ENCODE data around the gene DGKB.

DGKB gene

DNA sequence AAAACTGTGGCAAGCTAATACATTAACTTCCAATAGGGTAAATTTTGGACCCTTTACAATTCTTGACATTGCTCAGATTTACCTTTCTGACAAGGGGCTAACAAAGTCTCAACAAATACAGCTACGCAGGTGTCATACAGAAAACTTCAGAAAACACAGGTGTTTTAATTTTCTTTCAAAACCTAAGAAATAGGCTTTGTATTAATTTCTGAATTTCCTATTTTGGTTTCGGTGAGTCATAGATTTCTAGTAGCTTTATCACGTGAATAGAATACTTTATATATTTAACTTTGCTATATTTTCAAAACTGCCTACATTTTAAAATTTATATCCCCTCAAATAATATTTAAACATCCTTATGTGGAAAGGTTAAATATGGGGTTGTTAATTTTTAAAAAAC lies 215.3 kb downstream of the DGKB start:
- no peak for DNase-seq (ENCODE audit: low spot score)

DNA sequence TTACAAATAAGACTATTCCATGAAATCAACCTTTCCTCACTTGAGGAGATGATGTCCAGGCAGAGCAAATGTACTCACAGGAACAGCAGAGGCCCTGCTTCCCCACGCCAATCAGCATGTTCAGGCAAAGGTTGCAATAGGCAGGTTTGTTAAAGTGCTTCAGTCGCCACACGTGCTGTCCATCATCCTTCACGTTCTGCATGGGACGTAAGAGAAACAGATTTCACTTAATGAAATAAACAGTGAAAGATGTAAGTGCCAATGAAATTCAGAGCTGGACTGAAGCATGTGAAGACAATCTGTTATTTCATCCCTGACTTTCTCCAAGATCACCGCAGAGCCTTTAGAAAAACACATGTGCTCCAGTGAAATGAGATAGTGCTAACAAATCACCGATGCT lies 217.4 kb downstream of the DGKB start:
- DNase-seq (ENCODE audit: low spot score): no peak

DNA sequence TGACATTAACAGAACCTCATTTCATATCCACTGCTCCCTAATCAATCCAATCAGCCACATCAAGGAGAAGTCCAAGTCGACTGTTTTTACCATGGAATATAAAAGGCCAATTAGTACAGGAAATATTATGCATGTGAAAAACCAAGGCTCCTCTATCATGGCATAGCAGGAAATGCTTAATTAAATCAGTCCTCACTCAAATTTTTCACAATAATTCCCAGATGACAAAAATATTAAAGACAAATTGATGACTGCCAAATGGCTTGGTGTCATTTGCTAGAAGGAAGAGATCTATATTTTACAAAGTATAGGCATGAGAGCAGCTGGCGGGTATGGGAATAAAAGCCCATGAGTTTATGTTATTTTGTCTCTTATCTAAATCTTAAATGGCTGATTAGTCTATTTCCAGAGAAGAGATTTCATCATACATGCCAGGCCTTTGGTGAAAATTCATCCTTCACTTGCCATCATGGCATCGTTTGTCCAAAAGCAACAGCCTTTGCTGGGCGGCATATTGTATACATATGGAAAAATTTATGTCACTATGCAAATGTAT lies 219.6 kb downstream of the DGKB start:
- DNase-seq (ENCODE audit: low spot score): no peak

DNA sequence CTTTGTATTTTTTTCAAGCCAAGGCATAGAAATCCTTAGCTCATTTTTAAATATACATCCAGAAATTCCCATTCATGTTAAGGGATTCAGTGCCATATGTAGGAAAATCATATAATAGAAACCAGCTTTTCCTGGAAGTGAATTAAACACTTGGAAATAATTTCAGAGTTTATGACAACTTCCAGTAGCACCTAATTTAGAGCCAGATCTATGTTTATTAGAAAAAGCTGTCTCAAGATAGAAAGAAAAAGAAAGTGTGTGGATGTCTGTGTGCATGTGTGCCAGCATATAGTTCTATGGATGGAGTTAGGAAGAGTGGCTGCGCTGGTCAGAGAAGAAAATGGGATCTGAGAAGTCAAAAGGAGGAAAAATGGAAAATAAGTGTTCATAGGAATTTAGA lies 225.7 kb downstream of the DGKB start:
- no peak for DNase-seq (ENCODE audit: low spot score)

DNA sequence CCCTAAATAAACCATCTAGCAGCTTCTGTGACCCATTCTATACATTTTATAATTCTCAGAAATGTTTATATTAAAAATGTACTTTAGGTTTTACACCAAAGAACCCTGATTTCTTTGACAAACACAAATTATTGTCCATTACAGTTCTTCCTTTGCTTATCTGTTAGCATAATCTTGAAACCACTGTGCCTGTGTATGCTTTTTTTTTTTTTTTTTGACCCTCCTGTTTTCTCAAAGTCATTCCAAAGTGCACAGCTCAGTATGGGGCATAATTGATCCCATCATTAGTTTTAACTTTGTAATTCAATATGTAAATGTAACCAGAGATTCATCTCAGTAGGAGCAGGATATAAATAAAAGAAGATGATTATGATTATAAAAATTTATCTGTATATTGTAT lies 229.3 kb downstream of the DGKB start:
- DNase-seq (ENCODE audit: low spot score): no peak

DNA sequence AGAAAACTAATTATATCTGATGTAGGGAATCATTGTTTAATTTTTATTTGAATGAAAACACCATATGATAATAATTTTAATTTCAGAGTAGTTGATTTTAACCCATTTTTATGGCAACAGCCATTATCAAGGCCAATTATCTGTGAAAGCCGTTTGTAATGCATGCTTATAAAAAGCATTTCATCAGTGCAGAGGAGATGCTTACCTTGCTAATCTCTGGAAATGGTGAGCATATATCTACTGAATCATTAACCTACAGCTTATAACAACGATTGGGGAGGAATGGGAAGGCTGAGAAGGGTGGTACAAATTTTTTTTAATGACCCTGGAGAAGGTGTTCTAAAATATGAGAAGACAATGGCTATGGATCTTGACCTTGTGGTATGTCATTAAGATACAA lies 235.6 kb downstream of the DGKB start:
- no peak for DNase-seq (ENCODE audit: low spot score)

DNA sequence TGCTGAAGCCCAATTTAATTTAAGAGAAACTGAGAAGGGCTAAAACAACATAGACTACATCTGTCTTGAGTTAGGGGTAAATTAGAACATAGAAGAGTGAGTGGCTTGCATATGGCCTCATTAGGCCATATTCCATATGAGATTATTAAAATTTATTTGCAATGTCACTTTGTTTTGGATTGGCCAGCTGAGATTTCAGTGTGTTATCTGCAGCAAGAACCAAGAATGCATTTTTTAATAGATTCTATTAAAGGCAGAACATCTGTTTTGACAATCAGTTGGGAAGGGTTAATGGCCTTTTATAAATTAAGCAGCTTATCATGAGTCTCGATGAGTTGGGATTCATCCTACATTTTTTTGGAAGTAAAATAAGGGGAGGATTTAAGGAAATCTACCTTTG lies 236.2 kb downstream of the DGKB start:
- DNase-seq (ENCODE audit: low spot score): no peak

DNA sequence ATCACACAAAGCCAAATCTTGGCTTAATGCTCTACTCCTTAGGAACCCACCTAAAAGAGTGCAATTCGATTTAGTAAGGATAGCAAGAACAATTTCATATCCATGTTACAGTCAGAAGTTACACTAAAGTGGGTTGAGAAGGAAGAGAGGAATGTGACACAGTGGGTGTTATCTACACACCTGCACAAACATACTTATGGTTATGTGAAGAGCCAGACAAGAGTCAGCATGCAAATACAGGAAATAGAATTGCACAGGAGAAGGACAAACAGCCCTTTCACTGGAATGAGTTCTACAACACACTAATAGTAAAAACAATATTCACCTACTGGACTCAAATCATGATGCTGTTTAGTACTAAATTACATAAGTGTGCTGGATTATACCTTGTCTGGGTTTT lies 262.8 kb downstream of the DGKB start:
- DNase-seq (ENCODE audit: low spot score): no peak

DNA sequence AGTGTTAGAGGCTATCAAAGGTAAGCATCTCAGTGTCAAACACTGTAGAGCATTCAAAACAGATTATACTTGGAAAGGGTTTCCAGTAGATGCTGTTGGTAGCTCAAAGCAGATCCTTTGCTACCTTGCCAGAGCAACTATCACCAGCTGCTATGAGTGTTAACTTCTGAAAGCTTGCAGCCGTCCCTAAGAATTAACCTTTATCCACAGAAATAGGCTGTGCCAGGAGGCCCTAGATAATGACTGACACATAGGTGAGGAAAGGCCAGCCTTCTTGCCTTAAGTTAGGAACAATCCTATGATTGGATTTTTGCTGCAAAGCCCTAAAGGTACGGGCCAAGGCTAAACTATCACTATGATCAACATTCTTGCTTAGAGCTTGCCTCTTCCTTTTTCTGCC lies 263.2 kb downstream of the DGKB start:
- DNase-seq (ENCODE audit: low spot score): no peak

DNA sequence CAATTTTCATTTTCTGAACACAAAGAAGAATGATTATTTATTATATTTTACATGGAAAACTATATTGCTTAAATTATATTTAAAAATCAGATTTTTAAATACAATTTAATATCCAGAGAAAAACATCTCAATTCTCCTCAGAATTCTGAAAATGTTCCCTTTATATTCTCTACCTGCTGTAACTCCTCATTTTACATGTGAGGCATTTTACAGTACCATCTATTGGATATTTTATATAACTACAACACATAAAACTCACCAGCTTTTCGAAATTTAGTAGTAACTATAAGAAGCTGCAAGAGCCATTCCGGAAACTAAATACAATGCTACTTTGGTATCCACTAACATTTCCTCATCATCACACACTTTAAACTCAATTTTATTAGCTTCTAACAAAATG lies 264.6 kb downstream of the DGKB start:
- no peak for DNase-seq (ENCODE audit: low spot score)

DNA sequence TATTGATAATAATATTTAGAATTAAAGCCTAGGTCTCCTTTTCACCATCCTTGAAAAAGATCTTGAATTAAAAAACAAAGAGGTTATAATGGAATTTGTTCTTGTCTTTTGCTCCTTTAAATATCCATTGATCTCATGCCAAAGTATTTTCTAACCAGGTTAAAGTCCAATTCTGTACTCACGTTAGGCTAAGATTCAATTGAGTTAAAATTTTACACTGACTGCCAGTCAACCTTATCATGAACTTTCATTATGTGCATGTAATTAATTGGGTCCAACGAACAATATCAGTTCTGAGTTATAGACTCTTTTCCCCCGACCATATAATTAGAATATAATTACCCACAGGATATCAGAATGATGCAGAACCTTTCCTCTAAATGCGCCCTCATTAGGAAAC lies 266.6 kb downstream of the DGKB start:
- no peak for DNase-seq (ENCODE audit: low spot score)

DNA sequence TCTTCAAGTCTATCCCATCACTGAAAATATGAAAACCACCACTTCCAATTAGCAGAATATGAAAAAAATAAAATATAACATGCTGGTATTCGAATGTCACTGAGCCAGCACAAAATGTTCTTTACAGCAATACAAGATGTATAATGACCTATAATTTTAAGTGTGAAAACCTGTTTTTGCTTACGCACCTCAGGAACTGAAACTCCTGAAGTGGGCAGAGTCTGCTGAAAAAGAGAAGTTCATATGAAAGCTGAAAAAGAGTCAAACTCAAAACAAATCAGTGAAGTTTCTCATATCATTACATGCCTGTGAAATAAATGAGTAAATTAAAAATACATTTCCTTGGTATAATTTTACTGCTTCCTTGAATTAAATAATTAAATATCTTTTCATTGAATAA lies 272.5 kb downstream of the DGKB start:
- no peak for DNase-seq (ENCODE audit: low spot score)

DNA sequence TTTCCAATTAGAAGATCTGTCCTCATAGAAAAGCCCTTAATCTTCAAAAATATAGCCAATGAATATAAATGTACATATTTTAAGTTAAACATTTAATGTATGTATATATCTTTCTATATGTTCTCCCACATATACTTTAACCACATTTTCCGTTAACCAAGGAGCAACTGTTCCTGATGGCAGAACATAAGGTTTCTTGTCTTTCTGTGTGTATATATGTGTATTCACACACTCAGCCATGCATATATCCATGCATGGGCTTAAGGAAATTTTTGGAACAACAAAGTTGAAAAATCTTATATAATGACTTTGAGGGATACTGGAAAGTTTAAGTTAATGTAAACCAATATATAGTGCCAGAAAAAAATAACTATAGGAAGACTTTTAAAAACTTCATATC lies 274.0 kb downstream of the DGKB start:
- DNase-seq (ENCODE audit: low spot score): no peak

DNA sequence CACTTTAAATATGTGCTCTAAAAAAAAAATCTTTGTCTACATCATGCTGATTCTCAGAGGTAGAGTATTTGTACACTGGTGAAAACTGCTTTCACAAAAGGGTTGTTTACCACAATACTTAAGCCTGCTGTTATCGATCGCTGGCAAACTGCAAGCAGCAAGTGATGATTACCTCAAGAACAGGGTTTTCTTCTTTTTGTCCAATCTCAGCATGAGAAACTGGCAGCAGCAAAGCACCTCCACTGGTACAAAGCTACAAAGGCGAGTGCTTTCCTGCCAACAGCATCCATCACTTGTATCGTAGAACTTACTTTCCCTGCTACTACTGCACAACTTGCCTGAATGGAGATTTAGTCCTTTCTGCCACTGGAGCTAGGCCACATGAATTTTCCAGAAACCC lies 276.5 kb downstream of the DGKB start:
- no peak for DNase-seq (ENCODE audit: low spot score)

DNA sequence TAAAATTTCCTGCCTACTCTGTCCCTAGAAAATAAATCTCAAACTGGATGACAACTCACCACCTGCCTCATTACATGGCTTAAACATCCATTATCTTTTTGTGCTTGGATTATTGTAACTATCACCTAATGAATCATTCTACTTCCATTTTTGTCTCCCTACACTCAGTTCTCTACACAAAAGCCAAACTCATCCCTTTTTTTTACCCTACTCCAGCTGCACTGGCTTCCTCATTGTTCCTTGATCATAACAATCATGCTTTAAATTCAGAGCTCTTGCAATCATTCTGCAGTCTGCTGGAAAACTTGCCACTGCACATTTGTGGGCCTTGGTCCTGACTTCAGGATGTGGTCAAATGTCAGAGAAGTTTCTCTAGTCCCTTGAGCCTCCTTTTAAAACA lies 280.0 kb downstream of the DGKB start:
- no peak for DNase-seq (ENCODE audit: low spot score)

DNA sequence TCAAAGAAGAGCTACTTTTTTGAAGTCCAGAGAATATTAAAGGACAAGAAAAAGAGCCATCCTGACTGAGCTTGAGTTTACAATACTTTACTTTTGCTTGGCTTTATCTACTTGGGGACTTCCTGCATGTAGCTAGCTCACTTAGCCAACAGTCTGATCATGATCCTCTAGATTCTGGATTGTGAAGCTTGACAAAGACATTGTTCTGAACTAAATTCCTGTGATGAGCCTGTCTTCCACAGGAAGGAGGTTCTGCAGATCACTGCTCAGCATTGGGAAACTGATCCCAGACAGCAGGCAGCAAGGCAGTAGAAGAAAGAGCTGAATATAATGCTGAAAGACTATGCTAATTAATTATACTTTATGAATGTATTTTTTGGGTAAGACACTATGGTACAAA lies 296.4 kb downstream of the DGKB start:
- no peak for DNase-seq (ENCODE audit: low spot score)

DNA sequence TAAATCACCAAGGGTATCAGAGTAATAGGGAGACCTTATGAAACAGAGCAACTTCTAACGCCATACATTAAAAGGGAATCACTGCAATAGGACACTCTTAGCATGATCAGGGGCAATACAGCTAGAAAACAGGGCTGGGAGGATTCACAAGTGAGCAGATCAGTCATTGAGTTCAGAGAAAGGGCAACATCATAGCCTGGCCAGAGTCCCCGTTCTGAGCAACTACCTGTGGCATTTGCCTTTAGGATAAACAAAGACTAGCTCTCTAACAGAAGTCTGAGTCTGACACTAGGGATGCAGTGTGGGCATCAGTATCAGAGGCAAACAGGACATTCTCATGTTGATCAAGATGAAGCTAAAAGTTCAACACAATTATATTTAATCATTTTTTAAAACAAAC lies 297.9 kb downstream of the DGKB start:
- DNase-seq (ENCODE audit: low spot score): no peak

DNA sequence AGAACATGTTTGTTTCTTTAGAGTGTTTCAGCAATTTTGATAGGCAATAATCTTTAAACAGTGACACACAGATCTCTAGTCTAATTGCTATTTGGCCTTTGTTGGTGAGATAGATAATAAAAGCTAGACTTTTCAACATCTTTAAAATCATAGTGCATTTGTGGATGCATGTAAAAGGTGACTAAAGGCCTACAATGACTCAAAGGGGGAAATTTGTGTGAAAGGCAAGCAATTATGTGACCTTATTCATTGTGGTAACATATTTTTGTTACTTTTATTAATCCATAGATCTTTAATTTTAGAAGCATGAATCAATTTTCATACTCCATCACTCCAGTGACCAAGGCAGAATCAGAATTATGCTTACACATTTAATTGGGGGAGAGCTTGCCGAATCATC lies 299.7 kb downstream of the DGKB start:
- DNase-seq (ENCODE audit: low spot score): no peak

DNA sequence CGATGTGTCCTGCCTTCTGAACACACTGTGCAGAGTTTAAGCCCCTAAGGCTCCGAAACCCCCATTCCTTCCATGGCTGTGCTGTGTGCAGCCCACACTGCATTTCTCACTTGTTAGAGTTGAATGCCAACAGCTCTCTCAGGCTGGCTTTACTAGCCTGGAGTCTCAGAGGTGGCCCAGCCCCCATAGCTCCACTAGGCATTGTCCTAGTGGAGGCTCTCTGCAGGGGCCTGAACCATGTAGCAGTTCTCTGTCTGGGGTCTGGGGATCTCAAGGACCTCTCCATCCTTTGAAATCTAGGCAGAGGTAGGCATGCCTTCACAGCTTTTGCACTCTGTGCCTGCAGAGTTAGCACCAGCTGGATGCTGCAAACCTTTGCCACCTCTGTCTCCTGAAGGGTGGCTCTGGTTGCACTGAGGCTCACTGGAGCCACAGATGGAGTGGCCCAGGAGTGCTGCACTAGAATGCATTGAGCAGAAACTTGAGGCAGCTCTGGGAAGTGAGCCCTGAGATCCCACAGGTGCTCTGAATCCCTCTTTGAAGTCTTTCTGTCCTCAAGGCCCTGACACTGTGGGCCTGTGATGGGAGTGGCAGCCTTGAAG lies 301.7 kb downstream of the DGKB start:
- no peak for DNase-seq (ENCODE audit: low spot score)

DNA sequence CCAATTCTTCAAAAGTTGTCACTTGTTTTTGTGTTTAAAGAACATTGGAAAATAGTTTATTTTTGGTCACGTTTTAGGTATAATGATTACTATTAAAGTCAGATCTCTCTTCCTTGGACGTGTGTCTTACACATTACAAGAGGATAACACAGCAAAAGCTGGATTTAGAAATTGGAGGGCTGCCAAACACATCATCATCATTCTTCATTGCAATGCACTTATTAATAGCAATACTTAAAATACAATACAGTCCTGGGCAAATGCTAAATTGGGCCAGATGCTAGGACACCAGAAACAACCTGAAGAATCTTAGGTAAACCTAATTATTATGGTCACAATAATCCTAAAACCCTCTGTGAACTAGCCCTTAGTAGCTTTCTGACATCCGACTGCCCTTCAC lies 303.6 kb downstream of the DGKB start:
- no peak for DNase-seq (ENCODE audit: low spot score)

DNA sequence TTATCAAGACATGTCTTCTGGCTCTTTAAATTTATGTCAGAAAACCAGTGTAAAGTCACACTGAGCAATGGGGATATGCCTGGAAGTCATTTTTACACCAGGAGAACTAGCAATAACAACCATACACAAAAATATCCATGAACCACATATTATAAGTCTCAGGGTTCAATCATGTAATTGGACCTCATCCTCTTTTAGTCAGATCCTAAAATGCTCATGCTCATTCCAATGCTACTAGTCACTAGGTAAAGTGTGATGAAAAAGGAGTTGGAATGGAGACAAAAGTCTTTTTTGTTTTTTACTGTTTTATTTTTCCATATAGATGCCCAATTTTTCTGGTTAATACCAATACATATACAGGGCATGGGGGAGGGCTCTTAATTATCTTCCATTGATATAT lies 306.1 kb downstream of the DGKB start:
- DNase-seq (ENCODE audit: low spot score): no peak

DNA sequence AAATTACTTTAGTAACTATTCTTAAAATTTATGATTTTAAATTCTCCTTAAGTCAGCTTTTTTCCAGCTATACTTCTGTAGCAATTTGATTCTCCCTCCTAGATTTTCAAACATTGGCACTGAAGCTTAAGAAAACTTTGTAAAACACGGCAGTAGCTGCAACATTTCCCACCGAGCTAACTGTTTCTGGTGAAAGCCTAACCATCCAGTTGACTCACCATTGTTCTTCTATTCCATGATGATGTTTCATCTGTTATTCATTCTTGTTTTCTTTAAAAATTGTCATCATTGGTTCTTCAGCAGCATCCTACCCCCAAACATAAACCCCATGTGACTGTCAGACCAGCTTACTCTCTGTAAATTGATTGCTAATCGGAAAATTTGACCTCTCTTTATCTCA lies 312.3 kb downstream of the DGKB start:
- no peak for DNase-seq (ENCODE audit: low spot score)

DNA sequence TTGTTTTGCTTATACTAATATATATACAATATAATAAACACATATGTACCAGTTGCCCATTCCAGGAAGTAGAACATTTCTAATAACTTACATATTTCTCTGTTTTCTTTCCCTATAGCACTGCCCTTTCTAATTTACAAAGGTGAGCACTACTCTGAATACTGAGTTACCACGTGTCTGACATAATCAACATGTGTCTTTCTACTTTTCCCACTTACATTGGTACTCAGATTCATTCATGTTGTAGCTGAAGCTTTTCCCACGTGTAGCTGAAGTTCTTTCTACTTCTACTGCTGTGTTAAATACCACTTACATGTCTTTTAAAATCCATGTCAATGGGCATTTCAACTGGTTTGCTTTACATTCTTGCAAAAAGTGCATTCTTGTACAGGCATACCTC lies 317.3 kb downstream of the DGKB start:
- DNase-seq (ENCODE audit: low spot score): no peak

DNA sequence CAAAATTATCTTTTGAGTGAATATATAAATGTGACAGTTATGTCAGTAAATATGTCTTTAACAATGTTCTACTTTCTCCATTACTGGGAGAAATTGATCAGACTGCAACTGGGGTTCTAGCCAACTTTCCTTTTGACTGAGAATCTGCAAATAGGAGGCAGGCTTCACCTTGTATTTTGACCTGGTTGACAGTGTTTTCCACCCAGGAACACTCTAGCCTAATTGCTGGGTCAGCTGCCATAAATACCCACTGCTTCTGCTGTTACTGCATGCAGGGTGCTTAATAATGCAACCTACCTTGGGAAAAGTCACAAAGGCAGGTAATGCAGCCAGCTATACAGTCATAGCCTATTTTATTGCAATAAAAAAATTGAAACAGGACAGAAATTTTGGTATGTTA lies 319.0 kb downstream of the DGKB start:
- DNase-seq (ENCODE audit: low spot score): no peak

DNA sequence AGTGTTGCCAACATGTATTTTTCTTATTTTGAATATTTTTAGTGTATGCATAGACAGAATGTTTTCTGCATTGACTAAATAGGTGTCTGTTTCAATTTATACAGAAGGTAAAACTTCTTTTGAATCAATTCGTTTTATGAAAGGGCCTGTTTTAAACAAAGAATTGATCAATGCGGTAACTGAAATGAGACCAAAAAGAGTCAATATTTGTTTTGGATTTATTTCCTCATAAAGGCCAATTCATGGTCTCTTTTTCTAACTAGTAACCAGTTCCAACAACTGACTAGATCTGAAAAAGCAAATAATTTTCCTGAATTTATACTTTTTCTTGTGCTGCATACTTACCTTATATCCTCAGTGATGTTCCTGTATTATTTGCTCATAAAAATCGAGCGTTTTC lies 320.5 kb downstream of the DGKB start:
- no peak for DNase-seq (ENCODE audit: low spot score)

All from COLO829 (cell line).